ENCODE results near the gene OCEL1. TPM values are rescaled to one million over a fixed set of nuclear protein-coding genes. Genes with fewer than 3 reads are reported as not detected.

The OCEL1 gene
- polyA plus RNA-seq, 1 donor from 2014 or later: 1.9 TPM

DNA sequence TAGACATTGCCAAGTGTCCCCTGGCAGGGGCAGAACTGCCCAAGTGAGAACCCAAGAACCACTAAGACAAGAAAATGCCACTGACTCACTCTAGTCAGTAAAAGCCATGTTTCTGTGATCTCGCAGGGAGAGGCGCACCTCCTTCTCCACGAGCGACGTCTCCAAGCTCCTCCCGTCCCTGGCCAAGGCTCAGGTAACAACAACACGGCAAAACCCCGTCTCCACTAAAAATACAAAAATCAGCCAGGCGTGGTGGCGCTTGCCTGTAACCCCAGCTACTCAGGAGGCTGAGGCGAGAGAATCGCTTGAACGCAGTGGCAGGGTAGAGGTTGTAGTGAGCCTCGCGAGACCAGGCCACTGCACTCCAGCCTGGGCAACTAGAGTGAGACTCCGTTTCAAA lies 28.4 kb upstream of the OCEL1 start:
- Histone ChIP-seq H3K79me2 (replicated peaks; ENCODE audit: insufficient read depth, low read length) (no peaks in the 10 kb centered on the region), H2AFZ (ENCODE audit: low read depth, low read length) (no peak overlapping the region), H3K9ac (ENCODE audit: low read length) (no peak overlapping the region), H3K27me3 (ENCODE audit: insufficient read depth, low read depth, low read length) (no peaks in the 10 kb centered on the region), H3K4me2 (ENCODE audit: low read length) (no peak overlapping the region), H3K4me3 (ENCODE audit: low read length) (no peak overlapping the region), H3K9me3 (ENCODE audit: low read length) (no peaks in the 10 kb centered on the region), H3F3A (ENCODE audit: insufficient read depth, low read length, poor library complexity, severe bottlenecking) (no peaks in the 10 kb centered on the region), H3K27ac (ENCODE audit: low read length) (no peak overlapping the region), H4K20me1 (ENCODE audit: insufficient read depth) (no peaks in the 10 kb centered on the region), H3K36me3 (ENCODE audit: insufficient read depth, low read length) (no peaks in the 10 kb centered on the region), H3K9me2 (ENCODE audit: insufficient read depth, low read length) (no peaks in the 10 kb centered on the region)
- TF ChIP-seq SMC3 (conservative IDR thresholded peaks at IDR 0.05; ENCODE audit: poor library complexity) (no peak), TAF1 (IDR thresholded peaks at IDR 0.05; ENCODE audit: low read depth) (no peak), MXI1 (conservative IDR thresholded peaks at IDR 0.05; ENCODE audit: poor library complexity, severe bottlenecking) (no peak), CTCF (IDR thresholded peaks at IDR 0.05; ENCODE audit: poor library complexity, severe bottlenecking) (no peak), EP300 (conservative IDR thresholded peaks at IDR 0.05; ENCODE audit: poor library complexity, severe bottlenecking) (no peak), RAD21 (conservative IDR thresholded peaks at IDR 0.05) (no peak), POLR2AphosphoS5 (IDR thresholded peaks at IDR 0.05) (no peak), EZH2 (IDR thresholded peaks at IDR 0.05; ENCODE audit: borderline replicate concordance, insufficient read depth, low read length, poor library complexity, severe bottlenecking) (no peak)
- TF ChIP-seq, protein P1, sequence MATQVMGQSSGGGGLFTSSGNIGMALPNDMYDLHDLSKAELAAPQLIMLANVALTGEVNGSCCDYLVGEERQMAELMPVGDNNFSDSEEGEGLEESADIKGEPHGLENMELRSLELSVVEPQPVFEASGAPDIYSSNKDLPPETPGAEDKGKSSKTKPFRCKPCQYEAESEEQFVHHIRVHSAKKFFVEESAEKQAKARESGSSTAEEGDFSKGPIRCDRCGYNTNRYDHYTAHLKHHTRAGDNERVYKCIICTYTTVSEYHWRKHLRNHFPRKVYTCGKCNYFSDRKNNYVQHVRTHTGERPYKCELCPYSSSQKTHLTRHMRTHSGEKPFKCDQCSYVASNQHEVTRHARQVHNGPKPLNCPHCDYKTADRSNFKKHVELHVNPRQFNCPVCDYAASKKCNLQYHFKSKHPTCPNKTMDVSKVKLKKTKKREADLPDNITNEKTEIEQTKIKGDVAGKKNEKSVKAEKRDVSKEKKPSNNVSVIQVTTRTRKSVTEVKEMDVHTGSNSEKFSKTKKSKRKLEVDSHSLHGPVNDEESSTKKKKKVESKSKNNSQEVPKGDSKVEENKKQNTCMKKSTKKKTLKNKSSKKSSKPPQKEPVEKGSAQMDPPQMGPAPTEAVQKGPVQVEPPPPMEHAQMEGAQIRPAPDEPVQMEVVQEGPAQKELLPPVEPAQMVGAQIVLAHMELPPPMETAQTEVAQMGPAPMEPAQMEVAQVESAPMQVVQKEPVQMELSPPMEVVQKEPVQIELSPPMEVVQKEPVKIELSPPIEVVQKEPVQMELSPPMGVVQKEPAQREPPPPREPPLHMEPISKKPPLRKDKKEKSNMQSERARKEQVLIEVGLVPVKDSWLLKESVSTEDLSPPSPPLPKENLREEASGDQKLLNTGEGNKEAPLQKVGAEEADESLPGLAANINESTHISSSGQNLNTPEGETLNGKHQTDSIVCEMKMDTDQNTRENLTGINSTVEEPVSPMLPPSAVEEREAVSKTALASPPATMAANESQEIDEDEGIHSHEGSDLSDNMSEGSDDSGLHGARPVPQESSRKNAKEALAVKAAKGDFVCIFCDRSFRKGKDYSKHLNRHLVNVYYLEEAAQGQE (IDR thresholded peaks at IDR 0.05; ENCODE audit: borderline replicate concordance): no peak

- Histone ChIP-seq H3K27me3 (ENCODE audit: insufficient read depth, low read depth, low read length) (no peaks in the 10 kb centered on the region), H2AFZ (ENCODE audit: low read depth, low read length) (no peak overlapping the region), H4K20me1 (ENCODE audit: insufficient read depth) (no peaks in the 10 kb centered on the region), H3K9me3 (ENCODE audit: low read length) (no peaks in the 10 kb centered on the region), H3K36me3 (ENCODE audit: insufficient read depth, low read length) (no peaks in the 10 kb centered on the region), H3F3A (ENCODE audit: insufficient read depth, low read length, poor library complexity, severe bottlenecking) (no peaks in the 10 kb centered on the region), H3K9me2 (ENCODE audit: insufficient read depth, low read length) (no peaks in the 10 kb centered on the region), H3K27ac (ENCODE audit: low read length) (no peak overlapping the region), H3K4me2 (ENCODE audit: low read length) (no peak overlapping the region), H3K79me2 (replicated peaks; ENCODE audit: insufficient read depth, low read length) (no peaks in the 10 kb centered on the region), H3K9ac (ENCODE audit: low read length) (no peak overlapping the region), H3K4me3 (ENCODE audit: low read length) (no peak overlapping the region)
- TF ChIP-seq EP300 (conservative IDR thresholded peaks at IDR 0.05; ENCODE audit: poor library complexity, severe bottlenecking) (no peak), RAD21 (conservative IDR thresholded peaks at IDR 0.05) (no peak), MXI1 (conservative IDR thresholded peaks at IDR 0.05; ENCODE audit: poor library complexity, severe bottlenecking) (no peak), TAF1 (IDR thresholded peaks at IDR 0.05; ENCODE audit: low read depth) (no peak), EZH2 (IDR thresholded peaks at IDR 0.05; ENCODE audit: borderline replicate concordance, insufficient read depth, low read length, poor library complexity, severe bottlenecking) (no peak), SMC3 (conservative IDR thresholded peaks at IDR 0.05; ENCODE audit: poor library complexity) (no peak), POLR2AphosphoS5 (IDR thresholded peaks at IDR 0.05) (no peak), CTCF (IDR thresholded peaks at IDR 0.05; ENCODE audit: poor library complexity, severe bottlenecking) (no peak)
- TF ChIP-seq, protein P1 (IDR thresholded peaks at IDR 0.05; ENCODE audit: borderline replicate concordance): no peak
Measured at GRCh38 chr19:17200408-17201079, 25.5 kb upstream of the OCEL1 start.
